Colonic mucosa (tissue), 4 donors: ENCODE measurements around the gene COG8. TPM values are rescaled to one million over a fixed set of nuclear protein-coding genes. Genes with fewer than 3 reads are reported as not detected.

Source experiments
- DNase-seq: peaks from one replicate; pipeline ENCODE4 v3.0.0-alpha.2; 2020
- H3K27ac ChIP-seq: fragments of 200-600 bp; one replicate; pipeline ENCODE4 v1.8.0; 2021
- H3K27me3 ChIP-seq: fragments of 200-600 bp; one replicate; pipeline ENCODE4 v1.8.0; 2021
- H3K36me3 ChIP-seq: fragments of 200-600 bp; one replicate; pipeline ENCODE4 v1.8.0; 2021
- H3K4me1 ChIP-seq: fragments of 200-600 bp; one replicate; pipeline ENCODE4 v1.8.0; 2021; ENCODE audit warnings: mild to moderate bottlenecking
- H3K4me3 ChIP-seq: fragments of 200-600 bp; one replicate; pipeline ENCODE4 v1.8.0; 2021
- H3K9ac ChIP-seq, 2 donors: one replicate each; pipeline ENCODE4 v1.7.0; 2013; ENCODE audit warnings: control low read depth in 2 of 2, low read depth in 2 of 2, low read length in 2 of 2
- H3K9me3 ChIP-seq: fragments of 200-600 bp; one replicate; pipeline ENCODE4 v1.8.0; 2021
- CTCF ChIP-seq: fragments of 200-600 bp; IDR thresholded peaks from one replicate; pipeline ENCODE4 v1.8.0; 2022; ENCODE audit warnings: antibody characterized with exemption, mild to moderate bottlenecking
- intact Hi-C: fragments of 100-400 bp; cut with DNase I; formaldehyde crosslinking; loops from one replicate; pipeline ENCODE4 v1.14.1; 2022
- total RNA-seq, 2 donors: library from RNA; stranded (reverse); fragmentation: NEBNext Ultra II Directional in 1 of 2; extraction: Animal tissue kit (Norgen Biotek cat#: 25700) in 1 of 2; gene quantifications; one replicate each; pipeline ENCODE4 v1.2.1, GENCODE V29; 2021
- donor health status: healthy.
- donor health status: DM: no; HTN: no; CAD: no.
- donor health status: DM: no; HTN: no; CAD: no.

COG8 gene
- total RNA-seq, 2 donors from 2014 or later: 28.4 to 44.5 TPM

GRCh38 chr16:69318911-69319289 is 20.5 kb downstream of the COG8 start:
- Histone ChIP-seq H3K27ac (no peak overlapping the region), H3K4me3 (no peak overlapping the region), H3K4me1 (peaks cover 1% of the 10 kb centered on the region), H3K27me3 (no peaks in the 10 kb centered on the region), H3K36me3 (peaks cover 45% of the 10 kb centered on the region), H3K9ac (no peak overlapping the region), H3K9me3 (no peaks in the 10 kb centered on the region)
- intact Hi-C loops: loop anchor here (10.0 kb wide), 1 partner anchor 56 kb away; no protein-coding TSS in a partner anchor
- TF ChIP-seq CTCF: no peak
- DNase-seq: no peak

GRCh38 chr16:69318177-69318910 is 21.0 kb downstream of the COG8 start:
- Histone ChIP-seq H3K9me3 (no peaks in the 10 kb centered on the region), H3K27ac (no peak overlapping the region), H3K4me3 (no peak overlapping the region), H3K9ac (no peak overlapping the region), H3K27me3 (no peaks in the 10 kb centered on the region), H3K4me1 (no peaks in the 10 kb centered on the region), H3K36me3 (peaks cover 44% of the 10 kb centered on the region)
- TF ChIP-seq CTCF: no peak
- no peak for DNase-seq
- intact Hi-C loops: loop anchor here (10.0 kb wide), 1 partner anchor 56 kb away; no protein-coding TSS in a partner anchor

GRCh38 chr16:69316595-69317034 is 22.7 kb downstream of the COG8 start:
- Histone ChIP-seq H3K9me3 (no peaks in the 10 kb centered on the region), H3K4me1 (peaks cover 5% of the 10 kb centered on the region), H3K27ac (no peak overlapping the region), H3K4me3 (no peak overlapping the region), H3K27me3 (no peaks in the 10 kb centered on the region), H3K36me3 (peaks cover 36% of the 10 kb centered on the region), H3K9ac (no peak overlapping the region)
- intact Hi-C loops: loop anchor here (10.0 kb wide), 1 partner anchor 58 kb away; no protein-coding TSS in a partner anchor
- no peak for TF ChIP-seq CTCF
- no peak for DNase-seq

- H3K4me1 ChIP-seq: peaks cover 5% of the 10 kb centered on the region
- no peak for TF ChIP-seq CTCF
- no peaks in the 10 kb centered on the region for H3K27me3 ChIP-seq
- peaks cover 28% of the 10 kb centered on the region for H3K36me3 ChIP-seq
- no peak for DNase-seq
- H3K9me3 ChIP-seq: no peaks in the 10 kb centered on the region
- no peak overlapping the region for H3K27ac ChIP-seq
- H3K4me3 ChIP-seq: no peak overlapping the region
- intact Hi-C loops: loop anchor here (10.0 kb wide), 1 partner anchor 59 kb away; no protein-coding TSS in a partner anchor
- H3K9ac ChIP-seq: no peak overlapping the region
Observed at GRCh38 chr16:69315486-69316311, 23.7 kb downstream of the COG8 start.

- no peak overlapping the region for H3K4me3 ChIP-seq
- peaks cover 20% of the 10 kb centered on the region for H3K36me3 ChIP-seq
- no peaks in the 10 kb centered on the region for H3K9me3 ChIP-seq
- TF ChIP-seq CTCF: no peak
- H3K4me1 ChIP-seq: peaks cover 5% of the 10 kb centered on the region
- no peak overlapping the region for H3K9ac ChIP-seq
- no peak for DNase-seq
- no peaks in the 10 kb centered on the region for H3K27me3 ChIP-seq
- no peak overlapping the region for H3K27ac ChIP-seq
- intact Hi-C loops: loop anchor here (10.0 kb wide), 1 partner anchor 60 kb away; no protein-coding TSS in a partner anchor
Observed at GRCh38 chr16:69314534-69314933, 24.8 kb downstream of the COG8 start.
